ENCODE data around the gene KLHL35.

KLHL35 gene

DNA sequence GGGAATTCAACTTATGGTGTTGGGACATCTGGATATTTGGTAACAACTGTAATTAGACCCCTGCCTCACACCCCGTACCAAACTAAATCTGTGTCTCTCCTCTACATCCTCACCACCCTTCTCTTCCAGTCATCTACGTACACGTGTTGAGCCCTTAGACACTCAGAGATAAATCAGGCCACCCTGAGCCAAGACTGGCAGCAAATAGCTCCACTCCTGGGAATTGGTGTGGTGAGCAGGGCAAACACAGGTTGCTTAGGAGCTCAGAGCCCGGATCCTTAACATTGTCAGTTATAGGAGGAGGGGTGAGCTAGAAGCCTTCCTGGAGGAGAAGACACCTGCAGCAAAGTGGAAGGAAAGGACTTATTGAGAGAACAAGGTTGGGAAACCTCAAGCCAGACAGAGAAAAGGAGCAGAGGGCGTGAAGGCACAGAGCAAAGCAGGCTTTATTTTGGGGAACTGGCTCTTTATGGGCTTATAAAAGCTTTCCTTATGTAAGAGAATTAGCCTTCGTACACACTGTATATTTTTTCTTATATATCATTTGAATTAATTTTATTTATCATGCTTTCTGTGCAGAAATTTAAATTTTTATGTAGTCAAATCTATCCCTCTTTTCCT, 36.9 kb upstream of the KLHL35 start:
- no peak for DNase-seq (ENCODE audit: low read depth, low spot score)

DNA sequence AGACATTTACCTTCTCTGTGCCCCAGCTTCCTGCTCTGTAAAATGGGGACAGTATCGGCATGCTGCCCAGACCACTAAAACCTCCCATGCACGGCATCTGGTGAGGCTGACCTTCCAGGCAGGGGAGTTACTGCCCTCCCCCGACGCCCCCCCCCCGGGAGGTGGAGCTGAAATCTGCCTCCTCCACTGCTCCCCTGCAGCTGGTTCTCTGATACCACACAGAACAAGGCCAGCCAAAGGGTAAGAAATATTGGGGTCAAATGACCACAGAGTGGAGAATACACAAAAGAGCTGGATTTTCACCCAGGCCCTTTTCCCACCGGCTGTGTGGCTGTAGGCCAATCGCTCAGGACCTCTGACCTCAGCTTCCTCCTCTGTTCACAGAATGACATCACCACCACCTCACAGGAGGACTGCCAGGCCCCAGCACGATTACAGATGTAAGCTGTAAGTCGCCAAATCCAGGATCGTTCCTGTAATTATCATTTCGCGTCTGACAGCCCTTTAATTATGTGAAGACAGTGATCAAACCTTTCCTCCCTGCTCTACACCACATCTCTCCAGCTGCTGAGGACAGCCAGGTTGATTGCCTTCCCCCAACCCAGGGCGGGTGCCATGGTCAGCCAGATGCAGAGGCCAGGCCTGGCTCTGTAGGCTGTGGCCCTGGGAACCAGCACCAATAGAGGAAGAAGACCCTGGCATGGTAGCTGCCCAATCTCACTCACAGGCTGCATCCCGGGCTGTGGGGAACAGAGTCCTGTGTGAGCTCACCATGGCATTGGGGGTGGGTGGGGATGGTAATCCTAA, 35.7 kb upstream of the KLHL35 start:
- DNase-seq (ENCODE audit: low read depth, low spot score) = peak; percentile 58

DNA sequence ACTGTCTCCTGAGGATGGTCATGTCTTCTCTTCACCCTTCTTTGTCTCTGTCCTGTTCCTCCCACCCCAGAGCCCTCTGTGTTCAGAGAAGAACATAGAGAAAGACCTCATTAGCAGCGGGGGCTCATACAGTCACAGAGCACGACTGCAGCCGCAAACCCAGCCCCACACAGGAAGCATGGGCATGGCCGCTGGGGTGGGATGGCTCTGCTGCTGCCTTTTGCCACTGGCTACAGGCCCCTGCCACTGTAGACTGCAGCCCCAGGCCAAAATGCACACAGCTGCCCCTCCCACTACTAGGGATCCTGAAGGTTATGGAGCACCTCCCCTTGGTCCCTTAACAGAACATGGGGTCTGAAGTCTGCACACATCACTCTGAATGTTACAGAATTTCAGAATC, 34.9 kb upstream of the KLHL35 start:
- no peak for DNase-seq (ENCODE audit: low read depth, low spot score)

DNA sequence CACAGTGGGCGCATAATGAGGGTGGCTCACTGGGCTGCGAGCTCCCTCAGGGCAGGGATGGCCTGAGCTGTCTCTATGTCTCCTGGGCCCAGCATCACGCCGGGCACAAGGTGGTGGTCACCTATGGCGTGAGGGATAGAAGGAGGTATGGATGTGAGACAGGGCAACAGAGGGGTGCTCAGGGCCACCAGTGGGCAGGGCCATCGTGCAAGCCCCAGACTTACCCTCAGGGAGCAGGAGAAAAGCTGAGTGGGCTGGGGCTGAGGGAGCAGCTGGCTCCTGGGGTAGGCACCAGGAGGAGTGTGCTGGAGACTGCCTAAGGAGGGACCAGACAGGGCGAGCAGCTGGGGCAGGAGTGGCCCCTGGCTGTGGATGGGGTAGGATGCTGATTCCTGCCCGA, 34.3 kb upstream of the KLHL35 start:
- DNase-seq (ENCODE audit: low read depth, low spot score) = no peak

DNA sequence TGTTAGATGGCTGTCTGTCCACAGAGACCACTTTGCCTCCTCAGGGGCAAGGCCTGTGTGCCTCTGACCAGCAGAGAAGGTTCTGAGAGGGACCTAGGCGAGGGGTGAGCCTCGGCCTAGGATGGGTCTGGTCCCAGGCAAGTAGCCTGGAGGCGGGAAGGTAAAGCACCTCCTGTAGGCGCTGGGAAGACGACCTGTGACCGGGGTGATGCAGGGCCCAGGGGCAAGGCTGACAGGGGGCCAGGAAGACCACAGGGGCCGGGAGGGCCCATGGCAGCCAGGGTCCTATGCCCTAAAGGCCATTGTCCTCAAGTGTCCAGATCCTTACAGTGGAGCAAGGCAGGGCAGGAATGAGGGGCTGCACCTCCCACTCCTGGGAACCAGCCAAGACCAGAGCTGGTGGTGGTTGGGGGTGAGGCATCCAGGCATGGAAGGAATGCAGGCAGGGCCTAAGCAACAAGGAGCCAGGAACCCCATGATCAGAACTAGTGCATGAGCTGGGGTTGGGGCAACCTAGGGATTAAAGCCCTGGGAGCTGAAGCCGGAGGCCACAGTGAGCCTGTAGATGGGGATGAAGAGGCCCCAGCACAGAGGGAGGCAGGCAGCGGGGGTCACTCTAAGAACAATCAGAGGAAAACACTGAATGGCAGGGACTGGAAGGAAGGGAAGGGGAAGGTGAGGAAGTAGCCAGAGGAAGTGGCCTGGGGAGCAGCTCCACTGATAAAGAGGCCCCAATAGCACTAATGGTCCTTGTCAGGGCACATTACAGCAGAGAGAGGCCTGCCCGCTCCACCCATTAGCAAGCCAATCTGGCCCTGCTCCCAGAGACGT, 32.9 kb upstream of the KLHL35 start:
- DNase-seq (ENCODE audit: low read depth, low spot score) = no peak

DNA sequence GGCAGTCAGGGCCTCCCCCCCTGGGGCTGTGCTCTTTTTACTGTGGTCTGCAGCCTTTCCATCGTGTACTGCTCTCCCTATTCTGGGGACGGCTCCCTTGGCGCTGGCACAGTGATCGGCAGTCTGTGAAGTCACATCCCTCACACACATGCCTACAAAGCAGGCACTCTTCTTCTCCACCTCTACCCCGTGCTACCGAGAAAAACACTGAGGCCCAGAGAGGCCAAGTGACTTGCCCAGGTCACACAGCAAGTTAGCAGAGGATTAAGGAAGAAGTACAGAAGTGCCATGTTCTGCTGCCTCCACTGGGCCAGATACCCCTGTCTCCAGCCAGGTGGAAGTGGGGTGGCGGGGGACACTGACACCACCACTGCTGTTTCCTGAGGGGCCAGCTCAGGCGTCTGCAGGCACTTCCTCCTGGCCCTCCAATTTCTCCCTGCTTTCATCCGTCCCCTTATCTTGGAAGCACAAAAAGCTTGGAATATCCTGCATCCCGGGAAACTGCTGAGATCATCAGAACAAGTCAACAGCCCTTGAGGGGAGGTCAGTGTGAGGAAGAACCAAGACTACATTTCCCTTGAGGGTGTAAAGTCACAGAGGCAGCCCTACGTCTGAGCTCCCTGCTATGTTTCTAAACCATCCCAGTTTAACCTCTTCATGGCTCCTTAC, 30.2 kb upstream of the KLHL35 start:
- DNase-seq (ENCODE audit: low read depth, low spot score) = no peak

DNA sequence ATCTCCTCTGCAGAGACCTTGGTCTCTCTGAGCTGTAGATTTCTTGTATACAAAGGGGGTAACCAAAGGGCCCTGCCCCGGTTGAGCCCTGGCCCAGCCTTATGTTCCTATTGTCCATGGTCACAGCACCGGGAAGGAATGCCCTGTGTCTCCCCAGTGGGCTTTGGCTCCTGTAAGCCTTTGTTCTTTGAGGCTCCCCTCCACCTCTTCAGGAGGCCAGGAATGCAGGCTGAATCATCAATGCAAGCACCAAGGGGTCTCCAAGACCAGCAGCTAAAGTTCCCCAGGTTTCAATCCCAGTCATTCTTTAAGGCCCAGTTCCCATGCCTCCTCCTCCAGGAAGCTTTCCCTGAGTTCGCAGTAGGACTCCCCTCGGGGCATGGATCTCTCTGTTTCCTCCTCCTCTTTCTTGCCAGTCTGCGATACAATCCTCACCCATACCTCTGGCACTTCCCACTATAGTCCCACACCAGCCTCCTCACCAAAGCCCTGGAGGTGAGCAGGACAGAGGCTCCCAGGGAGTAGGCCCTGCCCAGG, 29.2 kb upstream of the KLHL35 start:
- DNase-seq (ENCODE audit: low read depth, low spot score) = no peak

DNA sequence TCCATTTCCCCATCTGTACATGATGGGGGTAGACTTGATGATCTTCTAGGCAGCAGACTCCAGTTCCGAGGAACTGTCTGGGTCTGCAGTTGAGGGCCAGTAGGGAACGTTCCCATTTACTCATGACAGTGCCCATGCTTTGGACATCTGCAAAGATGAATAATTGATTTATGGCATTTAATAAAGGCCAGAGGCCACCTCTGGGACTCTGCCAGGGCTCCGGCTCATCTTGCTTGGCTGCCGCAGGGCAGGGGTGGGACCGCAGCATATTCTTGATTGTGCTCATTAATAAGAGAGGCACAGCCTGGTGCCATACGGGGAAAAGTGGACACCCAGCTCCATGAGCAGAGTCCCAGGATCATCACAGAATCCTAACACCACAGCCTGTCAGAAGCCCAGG, 28.1 kb upstream of the KLHL35 start:
- no peak for DNase-seq (ENCODE audit: low read depth, low spot score)

DNA sequence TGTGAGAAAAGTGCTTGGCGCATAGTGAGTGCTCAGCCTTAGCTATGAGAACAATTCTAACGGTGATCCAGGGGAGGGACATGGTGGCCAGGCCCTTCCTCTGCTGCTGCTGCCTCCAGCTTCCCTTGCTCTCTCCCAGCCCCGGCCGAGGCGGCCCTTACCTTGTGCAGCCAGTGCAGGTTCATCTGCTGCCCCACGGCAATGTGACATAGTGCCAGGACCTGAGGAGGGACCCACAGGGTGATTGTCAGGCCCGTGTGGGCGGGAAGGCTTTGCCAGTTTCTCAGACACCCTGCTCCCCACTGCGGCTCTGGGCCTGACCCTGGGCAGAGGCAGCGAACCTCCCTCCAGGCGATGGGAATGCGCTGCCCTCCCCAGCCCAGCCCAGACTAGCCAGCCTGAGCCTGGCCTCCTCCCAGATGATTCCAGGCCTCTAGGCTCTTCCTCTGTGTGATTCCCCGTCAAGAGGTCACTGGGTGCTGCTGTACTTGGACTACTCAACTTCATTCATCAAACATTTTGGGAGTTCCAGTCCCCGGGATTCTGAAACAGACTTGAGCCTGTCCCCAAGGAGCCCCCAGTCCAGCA, 23.7 kb upstream of the KLHL35 start:
- DNase-seq (ENCODE audit: low read depth, low spot score) = no peak

DNA sequence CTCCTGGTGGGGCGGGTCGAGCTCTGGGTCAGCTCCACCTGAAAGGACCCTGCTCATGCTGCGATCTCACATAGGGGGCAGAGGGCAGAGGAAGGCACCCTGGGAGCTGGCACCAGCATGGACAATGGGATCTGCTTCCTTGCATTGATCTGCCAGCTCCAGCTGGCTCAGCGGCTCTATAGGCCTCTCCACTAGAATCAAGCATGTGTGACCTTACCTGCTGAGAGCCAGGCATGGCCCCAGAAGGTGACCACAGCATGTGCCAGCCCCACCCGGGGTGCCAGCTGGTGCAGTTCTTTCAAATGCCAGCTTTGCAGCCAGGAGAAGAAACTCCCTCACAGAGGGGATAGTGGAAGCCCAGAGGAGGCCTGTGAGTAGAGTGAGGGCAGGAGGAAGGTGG, 22.0 kb upstream of the KLHL35 start:
- DNase-seq (ENCODE audit: low read depth, low spot score) = no peak

DNA sequence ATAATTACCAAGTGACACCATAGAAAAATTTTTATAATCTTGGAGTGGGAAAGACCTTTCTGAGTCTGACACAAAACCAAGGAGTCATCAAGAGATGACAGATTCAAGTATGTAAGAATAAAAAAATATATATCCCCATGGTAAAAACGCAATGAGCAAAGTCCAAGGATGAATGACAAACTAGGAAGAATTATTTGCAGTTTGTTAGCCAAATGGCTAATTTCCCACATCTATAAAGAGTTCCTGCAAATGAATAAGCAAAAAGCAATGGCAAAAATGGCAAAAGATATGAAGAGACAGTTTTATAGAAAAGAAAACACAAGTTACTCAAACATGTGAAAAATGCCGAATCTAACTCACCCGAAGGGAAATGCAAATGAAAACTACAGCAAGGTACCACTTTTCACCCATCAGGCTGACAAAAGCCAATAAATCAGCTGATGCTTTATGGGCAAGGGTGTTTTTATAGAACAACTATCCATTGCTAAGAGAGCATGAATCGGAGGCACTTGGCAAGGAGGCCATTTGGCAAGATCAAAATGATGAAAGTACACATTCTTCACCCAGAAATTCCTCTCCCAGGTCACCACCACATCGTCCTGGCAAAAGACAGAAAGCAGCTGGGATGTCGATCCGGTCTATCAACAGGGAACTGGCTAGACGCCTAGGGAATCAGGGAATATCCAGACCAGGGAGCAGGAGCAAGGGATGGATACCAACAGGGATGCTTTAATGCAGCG, 21.1 kb upstream of the KLHL35 start:
- no peak for DNase-seq (ENCODE audit: low read depth, low spot score)

DNA sequence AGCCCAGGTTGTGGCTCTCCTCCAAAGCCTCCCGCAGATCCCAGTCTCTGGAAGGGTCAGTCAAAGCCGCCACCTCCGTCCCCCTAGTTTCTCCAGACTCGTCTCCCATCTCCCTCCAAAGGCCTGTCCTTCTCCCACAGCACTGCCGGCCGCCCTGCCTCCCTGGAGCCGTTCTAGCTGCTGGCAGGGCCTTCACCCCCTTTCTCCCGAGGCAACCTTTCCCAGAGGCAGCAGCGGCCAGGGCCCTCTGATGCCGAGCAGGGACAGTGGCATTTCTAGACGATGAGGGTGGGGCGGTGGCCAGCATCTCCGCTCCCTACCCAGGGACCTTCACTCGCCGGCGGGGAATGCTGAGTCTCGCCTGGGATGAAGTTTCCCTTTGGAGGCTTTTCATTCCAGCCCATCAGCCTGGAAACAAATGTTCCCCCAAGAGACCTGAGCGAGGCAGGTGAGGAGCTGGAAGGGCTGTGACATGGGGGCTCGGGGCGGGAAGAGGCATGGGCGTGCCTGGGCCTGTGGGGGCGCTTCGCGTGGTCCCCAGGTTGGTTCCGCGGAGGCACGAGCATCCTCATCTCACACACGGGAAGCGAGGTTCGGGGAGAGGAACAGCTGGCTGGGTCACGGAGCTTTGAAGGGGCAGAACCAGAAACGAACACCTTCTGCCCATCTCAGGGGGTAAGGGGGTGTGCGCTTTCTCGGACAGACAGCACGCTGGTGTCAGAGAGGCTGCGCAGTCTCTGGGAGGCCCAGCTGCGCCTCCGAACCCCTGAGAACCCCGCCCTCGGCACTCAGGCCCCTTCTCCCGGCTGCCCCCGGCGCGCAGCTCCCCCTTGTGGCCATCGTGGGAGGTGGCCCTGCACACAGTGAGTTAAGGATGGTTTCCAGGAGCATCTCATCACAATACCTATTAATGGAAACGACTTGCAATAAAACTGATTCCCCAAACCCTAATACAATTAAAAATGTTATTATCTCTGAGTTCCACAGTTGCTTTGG, 18.1 kb upstream of the KLHL35 start:
- no peak for DNase-seq (ENCODE audit: low read depth, low spot score)

DNA sequence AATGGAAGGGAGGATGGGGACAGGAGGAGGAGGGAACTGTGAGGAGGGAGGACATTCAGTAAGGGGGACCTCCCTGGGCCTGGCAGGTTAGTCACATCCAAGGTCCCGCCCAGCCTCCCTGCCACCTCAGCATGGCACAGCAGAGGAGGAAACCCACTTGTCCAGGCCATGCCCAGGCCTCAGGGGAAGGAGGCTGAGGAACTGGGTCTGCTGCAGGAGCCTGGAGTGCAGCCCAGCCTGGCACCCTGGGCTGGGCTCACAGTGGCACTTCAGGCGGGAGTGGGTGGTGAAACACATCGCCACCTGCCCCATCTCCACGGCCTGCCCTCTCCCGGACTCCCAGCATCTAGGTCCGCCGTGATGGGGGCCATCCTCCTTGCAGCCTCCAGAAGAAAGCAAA, 17.2 kb upstream of the KLHL35 start:
- DNase-seq (ENCODE audit: low read depth, low spot score) = no peak

DNA sequence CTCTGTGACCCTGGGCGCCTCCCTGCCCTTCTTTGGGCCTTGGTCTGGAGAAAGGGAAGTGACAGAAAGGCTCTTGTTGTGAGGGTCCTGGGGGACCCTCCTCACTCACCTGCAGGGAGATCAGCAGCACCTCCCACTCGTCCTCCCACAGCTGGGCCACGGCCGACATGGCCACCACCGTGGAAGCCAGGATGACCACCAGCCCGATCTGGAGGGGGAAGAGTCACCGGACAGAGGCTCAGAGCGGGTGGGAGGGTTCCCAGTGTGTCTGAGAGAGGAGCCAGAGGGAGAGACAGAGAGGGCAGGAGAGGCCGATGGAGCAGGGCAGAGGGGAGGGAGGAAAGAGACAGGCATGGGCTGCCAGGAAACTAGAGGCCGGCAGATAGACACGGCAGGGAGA, 16.8 kb upstream of the KLHL35 start:
- no peak for DNase-seq (ENCODE audit: low read depth, low spot score)

DNA sequence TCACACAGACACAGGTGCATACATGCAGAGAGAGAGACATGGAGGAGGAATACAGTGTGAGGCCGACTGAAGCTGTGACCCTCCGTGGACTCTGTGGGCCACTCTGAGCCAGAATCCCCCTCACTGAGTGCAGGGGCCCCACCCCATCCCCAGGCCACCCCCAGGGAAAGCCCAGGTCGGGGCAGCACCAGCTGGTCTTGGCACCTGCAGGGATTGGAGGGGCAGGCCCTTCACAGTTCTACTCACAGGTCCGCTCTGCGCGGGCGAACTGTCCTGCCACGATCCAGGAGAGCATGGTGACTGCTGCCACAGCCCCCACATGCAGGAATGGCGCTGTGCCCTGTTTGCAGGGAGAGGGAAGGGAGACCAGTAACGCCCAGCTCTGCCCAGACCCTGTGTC, 16.3 kb upstream of the KLHL35 start:
- DNase-seq (ENCODE audit: low read depth, low spot score) = no peak

DNA sequence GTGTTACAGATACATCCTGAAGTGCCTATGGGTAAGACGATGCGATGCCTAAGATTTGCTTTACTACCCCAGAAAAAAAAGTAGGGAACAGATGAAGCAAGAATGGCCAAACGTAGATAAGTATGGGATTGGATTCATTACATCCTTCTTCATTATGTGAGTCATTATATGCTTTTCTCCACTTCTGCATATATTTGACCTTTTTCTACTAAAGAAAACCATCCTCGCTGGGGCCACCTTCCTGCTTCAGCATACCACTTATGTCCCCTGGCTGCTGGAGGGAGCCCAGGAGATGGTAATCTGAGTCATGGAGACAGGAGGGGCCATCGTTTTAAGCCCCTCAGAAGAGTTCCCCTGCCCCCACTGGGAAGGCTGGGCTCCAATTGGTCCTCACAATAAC, 14.4 kb upstream of the KLHL35 start:
- DNase-seq (ENCODE audit: low read depth, low spot score) = no peak

DNA sequence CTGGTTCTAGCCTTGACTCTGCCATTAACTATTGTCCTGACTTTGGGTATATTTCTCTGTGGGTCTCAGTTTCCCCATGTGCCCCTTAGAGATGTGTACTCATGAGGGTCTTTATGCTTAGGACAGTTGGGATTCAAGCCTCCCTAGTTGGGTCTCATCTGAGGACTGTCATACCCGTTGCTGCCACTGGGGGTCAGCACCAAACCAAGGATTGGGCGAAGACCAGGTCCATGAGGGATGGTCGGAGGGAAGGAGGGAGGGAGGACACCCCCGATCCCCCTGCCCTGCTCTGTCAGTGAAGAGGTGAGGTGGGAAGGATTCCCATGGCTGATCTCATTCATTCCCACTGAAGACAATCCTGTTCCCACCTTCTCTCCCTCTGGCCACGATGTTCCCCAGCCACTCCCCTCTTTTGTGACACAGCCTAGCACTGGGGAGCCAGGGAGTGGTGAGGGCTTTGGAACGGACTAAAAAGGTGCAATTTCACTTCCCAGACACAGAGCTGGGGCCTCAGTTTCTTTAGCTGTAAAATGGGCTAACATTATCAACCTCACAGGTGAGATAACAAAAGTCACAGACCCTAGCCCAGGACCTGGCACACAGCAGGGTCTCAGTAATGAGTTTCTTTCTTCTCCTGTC, 12.4 kb upstream of the KLHL35 start:
- DNase-seq (ENCODE audit: low read depth, low spot score) = no peak

DNA sequence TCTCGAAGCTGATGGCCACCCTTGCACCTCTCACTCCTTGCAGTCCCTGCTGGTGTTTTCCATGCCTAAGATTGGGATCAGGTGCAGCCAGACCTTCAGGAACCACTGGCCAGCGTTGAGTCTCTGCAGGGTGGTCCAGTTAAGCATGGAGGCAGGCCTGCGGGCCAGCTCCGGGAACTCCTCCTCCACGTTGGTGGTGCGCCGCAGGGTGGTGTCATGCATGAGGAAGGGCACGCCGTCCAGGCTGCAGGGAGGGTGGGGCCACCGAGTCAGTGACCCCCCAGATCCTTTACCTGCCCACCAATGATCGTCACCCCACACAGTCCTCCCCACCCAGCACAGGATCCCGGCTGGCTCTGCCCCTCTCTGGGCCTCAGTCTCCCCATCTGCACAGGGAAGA, 10.0 kb upstream of the KLHL35 start:
- no peak for DNase-seq (ENCODE audit: low read depth, low spot score)
